Measurements from ENCODE around the gene XRCC3.
"Not testable (repeated sequence)": the region's sequence is repeated elsewhere in the genome, so short reads cannot be mapped to it uniquely, and the experiment has no call there.

Gene XRCC3

GRCh38 chr14:103659631-103660030 is 55.6 kb downstream of the XRCC3 start:
- DNase-seq: no peak

GRCh38 chr14:103657471-103657870 is 57.8 kb downstream of the XRCC3 start:
- no peak for DNase-seq

- no peak for DNase-seq
Measured at GRCh38 chr14:103656756-103657133, 58.5 kb downstream of the XRCC3 start.

GRCh38 chr14:103656031-103656755 is 59.1 kb downstream of the XRCC3 start:
- DNase-seq: no peak

GRCh38 chr14:103654619-103655018 is 60.6 kb downstream of the XRCC3 start:
- DNase-seq: no peak

GRCh38 chr14:103653805-103654204 is 61.4 kb downstream of the XRCC3 start:
- DNase-seq: no peak

- not testable (repeated sequence) for DNase-seq
Measured at GRCh38 chr14:103653336-103653735, 61.9 kb downstream of the XRCC3 start.

- DNase-seq: no peak
Measured at GRCh38 chr14:103652806-103653205, 62.4 kb downstream of the XRCC3 start.

- no peak for DNase-seq
Measured at GRCh38 chr14:103651585-103651984, 63.7 kb downstream of the XRCC3 start.

GRCh38 chr14:103650213-103650612 is 65.0 kb downstream of the XRCC3 start:
- DNase-seq: no peak

GRCh38 chr14:103649001-103649400 is 66.2 kb downstream of the XRCC3 start:
- no peak for DNase-seq

Data from CD4-positive, alpha-beta T cell treated with Interleukin-15 for 1 hour (primary cell).